HG03039 (cell line): ENCODE data around the gene ESRRB.

ENCODE experiments used
- ATAC-seq: cut with Tn5 transposase; IDR thresholded peaks from one replicate; pipeline ENCODE4 v1.9.1; 2021; ENCODE audit warnings: mild to moderate bottlenecking, moderate library complexity; ENCODE audit not compliant: unreplicated experiment

Gene ESRRB

GRCh38 chr14:76375947-76376404 is at the start of gene ESRRB:
Gene ESRRB (plus strand): TSS chr14:76376137. CDS start chr14:76376402, 265 bp downstream.
- no peak for ATAC-seq

- no peak for ATAC-seq
Measured at GRCh38 chr14:76326918-76327689, 48.8 kb upstream of the ESRRB start.

GRCh38 chr14:76328457-76329137 is 47.3 kb upstream of the ESRRB start:
- no peak for ATAC-seq

GRCh38 chr14:76329154-76329928 is 46.6 kb upstream of the ESRRB start:
- no peak for ATAC-seq

- no peak for ATAC-seq
Measured at GRCh38 chr14:76329951-76330350, 46.0 kb upstream of the ESRRB start.

- no peak for ATAC-seq
Measured at GRCh38 chr14:76330411-76331327, 45.3 kb upstream of the ESRRB start.

- ATAC-seq: no peak
Measured at GRCh38 chr14:76331328-76332011, 44.5 kb upstream of the ESRRB start.

GRCh38 chr14:76333664-76334063 is 42.3 kb upstream of the ESRRB start:
- ATAC-seq: no peak

- no peak for ATAC-seq
Measured at GRCh38 chr14:76334316-76334715, 41.6 kb upstream of the ESRRB start.

GRCh38 chr14:76336876-76337275 is 39.1 kb upstream of the ESRRB start:
- no peak for ATAC-seq

- no peak for ATAC-seq
Measured at GRCh38 chr14:76337635-76338545, 38.0 kb upstream of the ESRRB start.

GRCh38 chr14:76339728-76340615 is 36.0 kb upstream of the ESRRB start:
- ATAC-seq: no peak

GRCh38 chr14:76343386-76343785 is 32.6 kb upstream of the ESRRB start:
- no peak for ATAC-seq

- no peak for ATAC-seq
Measured at GRCh38 chr14:76346391-76347160, 29.4 kb upstream of the ESRRB start.

- ATAC-seq: no peak
Measured at GRCh38 chr14:76348898-76349297, 27.0 kb upstream of the ESRRB start.

GRCh38 chr14:76349993-76350392 is 25.9 kb upstream of the ESRRB start:
- ATAC-seq: no peak

GRCh38 chr14:76350671-76351070 is 25.3 kb upstream of the ESRRB start:
- ATAC-seq: no peak
